HEK293 (cell line): ENCODE measurements around the gene RPRM.
A peak's percentile ranks its signal among the peaks of the same experiment; 100 is the strongest.

Experiments used
- BCL11A ChIP-seq: fragments of 450-650 bp; formaldehyde crosslinking; IDR thresholded peaks from 2 replicates; pipeline ENCODE4 v1.5.1; 2016; ENCODE audit warnings: low read depth, missing biosample characterization, missing genetic modification characterization
- GLI4 ChIP-seq: fragments of 450-650 bp; formaldehyde crosslinking; IDR thresholded peaks from 2 replicates; pipeline ENCODE4 v1.5.1; 2016; ENCODE audit warnings: missing biosample characterization, missing genetic modification characterization
- GLIS1 ChIP-seq: fragments of 450-650 bp; formaldehyde crosslinking; IDR thresholded peaks from 2 replicates; pipeline ENCODE4 v1.5.1; 2016; ENCODE audit warnings: missing biosample characterization, missing genetic modification characterization
- MZF1 ChIP-seq: fragments of 450-650 bp; formaldehyde crosslinking; IDR thresholded peaks from 2 replicates; pipeline ENCODE4 v1.5.1; 2017; ENCODE audit warnings: missing biosample characterization, missing genetic modification characterization, borderline replicate concordance
- PRDM2 ChIP-seq: fragments of 450-650 bp; formaldehyde crosslinking; IDR thresholded peaks from 2 replicates; pipeline ENCODE4 v1.5.1; 2016; ENCODE audit warnings: missing biosample characterization, missing genetic modification characterization, borderline replicate concordance
- RBAK ChIP-seq: fragments of 450-650 bp; formaldehyde crosslinking; IDR thresholded peaks from 2 replicates; pipeline ENCODE4 v1.5.1; 2016; ENCODE audit warnings: missing biosample characterization, missing genetic modification characterization
- TCF7L2 ChIP-seq: IDR thresholded peaks from 2 replicates; pipeline ENCODE4 v1.6.1; 2011; ENCODE audit warnings: low read depth, mild to moderate bottlenecking, inconsistent platforms, low read length, moderate library complexity, borderline replicate concordance
- YY1 ChIP-seq: fragments of 450-650 bp; formaldehyde crosslinking; IDR thresholded peaks from 2 replicates; pipeline ENCODE4 v1.5.1; 2018; ENCODE audit warnings: missing biosample characterization, missing genetic modification characterization
- ZBTB10 ChIP-seq: fragments of 450-650 bp; formaldehyde crosslinking; IDR thresholded peaks from 2 replicates; pipeline ENCODE4 v1.5.1; 2016; ENCODE audit warnings: missing biosample characterization, missing genetic modification characterization
- ZBTB49 ChIP-seq: fragments of 450-650 bp; formaldehyde crosslinking; IDR thresholded peaks from 2 replicates; pipeline ENCODE4 v1.5.1; 2016; ENCODE audit warnings: missing biosample characterization, missing genetic modification characterization, low read depth
- ZNF133 ChIP-seq: fragments of 450-650 bp; formaldehyde crosslinking; IDR thresholded peaks from 2 replicates; pipeline ENCODE4 v1.5.1; 2016; ENCODE audit warnings: missing biosample characterization, missing genetic modification characterization
- ZNF157 ChIP-seq: fragments of 450-650 bp; formaldehyde crosslinking; IDR thresholded peaks from 2 replicates; pipeline ENCODE4 v1.5.1; 2016; ENCODE audit warnings: missing biosample characterization, missing genetic modification characterization
- ZNF184 ChIP-seq: fragments of 450-650 bp; IDR thresholded peaks from 2 replicates; pipeline ENCODE4 v1.5.1; 2018; ENCODE audit warnings: missing biosample characterization, mild to moderate bottlenecking, missing genetic modification characterization
- ZNF274 ChIP-seq, 2 experiments: fragments of 200-500 bp in 1 of 2; fragments of 450-650 bp in 1 of 2; sonication (Bioruptor generic) in 1 of 2; formaldehyde crosslinking in 1 of 2; IDR thresholded peaks; 2 replicates each; pipeline versions ENCODE4 v1.5.1 to v1.6.1; 2014 to 2016; ENCODE audit warnings: borderline replicate concordance in 1 of 2, inconsistent platforms in 1 of 2, low read length in 1 of 2, missing biosample characterization in 1 of 2, missing genetic modification characterization in 1 of 2
- ZNF311 ChIP-seq: fragments of 450-650 bp; formaldehyde crosslinking; IDR thresholded peaks from 2 replicates; pipeline ENCODE4 v1.5.1; 2017; ENCODE audit warnings: missing biosample characterization, missing genetic modification characterization, borderline replicate concordance
- ZNF324 ChIP-seq: fragments of 450-650 bp; formaldehyde crosslinking; IDR thresholded peaks from 2 replicates; pipeline ENCODE4 v1.5.1; 2016; ENCODE audit warnings: missing biosample characterization, missing genetic modification characterization
- ZNF423 ChIP-seq: fragments of 450-650 bp; formaldehyde crosslinking; IDR thresholded peaks from 2 replicates; pipeline ENCODE4 v1.5.1; 2016; ENCODE audit warnings: missing biosample characterization, missing genetic modification characterization
- ZNF521 ChIP-seq: fragments of 450-650 bp; formaldehyde crosslinking; IDR thresholded peaks from 2 replicates; pipeline ENCODE4 v1.5.1; 2017; ENCODE audit warnings: missing biosample characterization, mild to moderate bottlenecking, missing genetic modification characterization
- ZNF549 ChIP-seq: fragments of 450-650 bp; IDR thresholded peaks from 2 replicates; pipeline ENCODE4 v1.5.1; 2018; ENCODE audit warnings: missing biosample characterization, missing genetic modification characterization, mild to moderate bottlenecking, inconsistent platforms, moderate library complexity
- ZNF561 ChIP-seq: fragments of 450-650 bp; IDR thresholded peaks from 2 replicates; pipeline ENCODE4 v1.5.1; 2018; ENCODE audit warnings: missing biosample characterization, missing genetic modification characterization, borderline replicate concordance
- ZNF580 ChIP-seq: fragments of 450-650 bp; formaldehyde crosslinking; IDR thresholded peaks from 2 replicates; pipeline ENCODE4 v1.5.1; 2016; ENCODE audit warnings: missing biosample characterization, missing genetic modification characterization
- ZNF624 ChIP-seq: fragments of 450-650 bp; formaldehyde crosslinking; IDR thresholded peaks from 2 replicates; pipeline ENCODE4 v1.5.1; 2017; ENCODE audit warnings: missing biosample characterization, missing genetic modification characterization
- ZNF658 ChIP-seq: fragments of 450-650 bp; formaldehyde crosslinking; IDR thresholded peaks from 2 replicates; pipeline ENCODE4; 2016; ENCODE audit warnings: missing biosample characterization, missing genetic modification characterization
- ZNF701 ChIP-seq: fragments of 450-650 bp; formaldehyde crosslinking; IDR thresholded peaks from 2 replicates; pipeline ENCODE4 v1.5.1; 2016; ENCODE audit warnings: missing biosample characterization, missing genetic modification characterization
- ZNF776 ChIP-seq: fragments of 450-650 bp; formaldehyde crosslinking; IDR thresholded peaks from 2 replicates; pipeline ENCODE4 v1.5.0; 2017; ENCODE audit warnings: missing biosample characterization, missing genetic modification characterization, borderline replicate concordance
- ZNF792 ChIP-seq: fragments of 450-650 bp; formaldehyde crosslinking; IDR thresholded peaks from 2 replicates; pipeline ENCODE4 v1.5.1; 2016; ENCODE audit warnings: missing biosample characterization, missing genetic modification characterization
- TF ChIP-seq, protein P1 (sequence below): fragments of 450-650 bp; formaldehyde crosslinking; IDR thresholded peaks from 2 replicates; pipeline ENCODE4 v1.5.1; 2016; ENCODE audit warnings: missing biosample characterization, missing genetic modification characterization

Gene RPRM

GRCh38 chr2:153476816-153477635 is 1.5 kb downstream of the RPRM start (continued):
- peak; percentile 57; the same call in 1 of the 2 replicates for TF ChIP-seq TCF7L2
- TF ChIP-seq, protein P1, sequence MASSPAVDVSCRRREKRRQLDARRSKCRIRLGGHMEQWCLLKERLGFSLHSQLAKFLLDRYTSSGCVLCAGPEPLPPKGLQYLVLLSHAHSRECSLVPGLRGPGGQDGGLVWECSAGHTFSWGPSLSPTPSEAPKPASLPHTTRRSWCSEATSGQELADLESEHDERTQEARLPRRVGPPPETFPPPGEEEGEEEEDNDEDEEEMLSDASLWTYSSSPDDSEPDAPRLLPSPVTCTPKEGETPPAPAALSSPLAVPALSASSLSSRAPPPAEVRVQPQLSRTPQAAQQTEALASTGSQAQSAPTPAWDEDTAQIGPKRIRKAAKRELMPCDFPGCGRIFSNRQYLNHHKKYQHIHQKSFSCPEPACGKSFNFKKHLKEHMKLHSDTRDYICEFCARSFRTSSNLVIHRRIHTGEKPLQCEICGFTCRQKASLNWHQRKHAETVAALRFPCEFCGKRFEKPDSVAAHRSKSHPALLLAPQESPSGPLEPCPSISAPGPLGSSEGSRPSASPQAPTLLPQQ (tag by site-specific recombination) = no peak; the same call in 1 of the 2 replicates
- no peak for TF ChIP-seq ZNF792 (tag by site-specific recombination)
- no peak for TF ChIP-seq ZNF549 (tag by site-specific recombination)
- peak; percentile 91 for TF ChIP-seq ZNF423
- no peak for TF ChIP-seq ZNF274 (IDR thresholded peaks at IDR 0.05; ENCODE audit: low read length)
- no peak for TF ChIP-seq ZNF274 (tag by site-specific recombination; IDR thresholded peaks at IDR 0.05; ENCODE audit: borderline replicate concordance)
- no peak for TF ChIP-seq YY1 (tag by site-specific recombination)
- no peak for TF ChIP-seq ZNF624 (tag by site-specific recombination)
- no peak for TF ChIP-seq ZNF580 (tag by site-specific recombination)
- TF ChIP-seq ZBTB49 (tag by site-specific recombination) = no peak
- TF ChIP-seq ZNF561 (tag by site-specific recombination) = peak; percentile 81
- TF ChIP-seq ZNF701 (tag by site-specific recombination) = no peak
- peak; percentile 48 for TF ChIP-seq ZBTB10 (tag by site-specific recombination)
- no peak for TF ChIP-seq RBAK (tag by site-specific recombination)
- TF ChIP-seq MZF1 = no peak
- TF ChIP-seq ZNF184 = no peak; the same call in 1 of the 2 replicates
- TF ChIP-seq ZNF324 (tag by site-specific recombination) = peak; percentile 26; the same call in 1 of the 2 replicates
- no peak for TF ChIP-seq ZNF658 (tag by site-specific recombination)
- no peak for TF ChIP-seq ZNF521 (tag by site-specific recombination)
- no peak for TF ChIP-seq GLI4
- TF ChIP-seq PRDM2 = no peak
- TF ChIP-seq BCL11A (tag by site-specific recombination) = no peak
- peak; percentile 97 for TF ChIP-seq GLIS1 (tag by site-specific recombination)
- no peak for TF ChIP-seq ZNF157 (tag by site-specific recombination)
- no peak for TF ChIP-seq ZNF311 (tag by site-specific recombination)
- TF ChIP-seq ZNF776 (tag by site-specific recombination) = no peak
- TF ChIP-seq ZNF133 = no peak
